Measurements from ENCODE around the gene AGAP1. TPM values are rescaled to one million over a fixed set of nuclear protein-coding genes. Genes with fewer than 3 reads are reported as not detected.

The AGAP1 gene
- total RNA-seq, 1 experiment from 2014 or later: 56.4 TPM

- CTCF ChIA-PET: no interaction called here
- no peaks in the 10 kb centered on the region for H3K4me1 Mint-ChIP-seq (ENCODE audit: low read depth, unreplicated experiment)
- no peak for DNase-seq
- peaks cover 5% of the 10 kb centered on the region for H3K36me3 Mint-ChIP-seq (ENCODE audit: insufficient read depth, unreplicated experiment)
- no peaks in the 10 kb centered on the region for H3K27me3 Mint-ChIP-seq (ENCODE audit: unreplicated experiment)
- H3K4me3 Mint-ChIP-seq (ENCODE audit: low read depth, unreplicated experiment): no peak overlapping the region
- H3K27ac Mint-ChIP-seq (ENCODE audit: unreplicated experiment): no peak overlapping the region
- H3K9me3 Mint-ChIP-seq (ENCODE audit: low read depth, unreplicated experiment): peaks cover 6% of the 10 kb centered on the region
- BruUV-seq (replicated peaks): no TSS peak
- intact Hi-C loops (cut with micrococcal nuclease; ENCODE audit: unreplicated experiment): no loop called here
- no peak for TF ChIP-seq CTCF (IDR thresholded peaks at IDR 0.05; ENCODE audit: unreplicated experiment)
Observed at GRCh38 chr2:235935773-235936172, 441.9 kb downstream of the AGAP1 start.

GRCh38 chr2:235936493-235936892 lies 442.6 kb downstream of the AGAP1 start:
- peaks cover 5% of the 10 kb centered on the region for H3K36me3 Mint-ChIP-seq (ENCODE audit: insufficient read depth, unreplicated experiment)
- peak; percentile 26 for TF ChIP-seq CTCF (IDR thresholded peaks at IDR 0.05; ENCODE audit: unreplicated experiment)
- no peak for DNase-seq
- no peaks in the 10 kb centered on the region for H3K4me1 Mint-ChIP-seq (ENCODE audit: low read depth, unreplicated experiment)
- CTCF ChIA-PET: interaction anchor here (0.6 kb wide), 1 partner anchor 140 kb away, joined by 3 read pairs; no protein-coding TSS in a partner anchor
- peaks cover 6% of the 10 kb centered on the region for H3K9me3 Mint-ChIP-seq (ENCODE audit: low read depth, unreplicated experiment)
- H3K27ac Mint-ChIP-seq (ENCODE audit: unreplicated experiment): no peak overlapping the region
- no TSS peak for BruUV-seq (replicated peaks)
- no peak overlapping the region for H3K4me3 Mint-ChIP-seq (ENCODE audit: low read depth, unreplicated experiment)
- H3K27me3 Mint-ChIP-seq (ENCODE audit: unreplicated experiment): no peaks in the 10 kb centered on the region
- intact Hi-C loops (cut with micrococcal nuclease; ENCODE audit: unreplicated experiment): no loop called here

- TF ChIP-seq CTCF (IDR thresholded peaks at IDR 0.05; ENCODE audit: unreplicated experiment): no peak
- Mint-ChIP-seq H3K27ac (ENCODE audit: unreplicated experiment) (no peak overlapping the region), H3K9me3 (ENCODE audit: low read depth, unreplicated experiment) (peaks cover 6% of the 10 kb centered on the region), H3K36me3 (ENCODE audit: insufficient read depth, unreplicated experiment) (peaks cover 5% of the 10 kb centered on the region), H3K4me3 (ENCODE audit: low read depth, unreplicated experiment) (no peak overlapping the region), H3K4me1 (ENCODE audit: low read depth, unreplicated experiment) (no peaks in the 10 kb centered on the region), H3K27me3 (ENCODE audit: unreplicated experiment) (no peaks in the 10 kb centered on the region)
- CTCF ChIA-PET: no interaction called here
- BruUV-seq (replicated peaks): no TSS peak
- intact Hi-C loops (cut with micrococcal nuclease; ENCODE audit: unreplicated experiment): no loop called here
- DNase-seq: no peak
Observed at GRCh38 chr2:235937087-235937486, 443.2 kb downstream of the AGAP1 start.

- peaks cover 6% of the 10 kb centered on the region for H3K9me3 Mint-ChIP-seq (ENCODE audit: low read depth, unreplicated experiment)
- H3K4me1 Mint-ChIP-seq (ENCODE audit: low read depth, unreplicated experiment): no peaks in the 10 kb centered on the region
- TF ChIP-seq CTCF (IDR thresholded peaks at IDR 0.05; ENCODE audit: unreplicated experiment): no peak
- no peak overlapping the region for H3K4me3 Mint-ChIP-seq (ENCODE audit: low read depth, unreplicated experiment)
- CTCF ChIA-PET: no interaction called here
- no peak for DNase-seq
- no TSS peak for BruUV-seq (replicated peaks)
- intact Hi-C loops (cut with micrococcal nuclease; ENCODE audit: unreplicated experiment): no loop called here
- no peaks in the 10 kb centered on the region for H3K27me3 Mint-ChIP-seq (ENCODE audit: unreplicated experiment)
- H3K27ac Mint-ChIP-seq (ENCODE audit: unreplicated experiment): no peak overlapping the region
- H3K36me3 Mint-ChIP-seq (ENCODE audit: insufficient read depth, unreplicated experiment): peaks cover 5% of the 10 kb centered on the region
Observed at GRCh38 chr2:235937526-235937925, 443.7 kb downstream of the AGAP1 start.

All from Calu3 (cell line).